Measurements from ENCODE around the gene DNAJC15.

DNA sequence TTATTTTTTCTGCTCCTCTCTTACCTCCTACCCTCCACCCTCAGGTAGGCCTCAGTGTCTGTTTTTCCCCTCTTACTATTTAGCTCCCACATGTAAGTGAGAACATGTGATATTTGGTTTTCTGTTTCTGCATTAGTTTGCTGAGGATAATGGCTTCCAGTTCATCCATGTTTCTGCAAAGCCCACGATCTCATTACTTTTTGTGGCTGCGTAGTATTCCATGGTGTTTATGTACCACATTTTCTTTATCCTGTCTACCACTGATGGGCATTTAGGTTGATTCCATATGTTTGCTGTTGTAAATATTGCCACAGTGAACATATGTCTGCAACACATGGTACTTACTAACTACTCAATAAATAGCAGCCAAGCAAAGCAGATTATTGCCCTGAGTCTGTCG is 56.8 kb downstream of the DNAJC15 start:
- TF ChIP-seq, protein P1, sequence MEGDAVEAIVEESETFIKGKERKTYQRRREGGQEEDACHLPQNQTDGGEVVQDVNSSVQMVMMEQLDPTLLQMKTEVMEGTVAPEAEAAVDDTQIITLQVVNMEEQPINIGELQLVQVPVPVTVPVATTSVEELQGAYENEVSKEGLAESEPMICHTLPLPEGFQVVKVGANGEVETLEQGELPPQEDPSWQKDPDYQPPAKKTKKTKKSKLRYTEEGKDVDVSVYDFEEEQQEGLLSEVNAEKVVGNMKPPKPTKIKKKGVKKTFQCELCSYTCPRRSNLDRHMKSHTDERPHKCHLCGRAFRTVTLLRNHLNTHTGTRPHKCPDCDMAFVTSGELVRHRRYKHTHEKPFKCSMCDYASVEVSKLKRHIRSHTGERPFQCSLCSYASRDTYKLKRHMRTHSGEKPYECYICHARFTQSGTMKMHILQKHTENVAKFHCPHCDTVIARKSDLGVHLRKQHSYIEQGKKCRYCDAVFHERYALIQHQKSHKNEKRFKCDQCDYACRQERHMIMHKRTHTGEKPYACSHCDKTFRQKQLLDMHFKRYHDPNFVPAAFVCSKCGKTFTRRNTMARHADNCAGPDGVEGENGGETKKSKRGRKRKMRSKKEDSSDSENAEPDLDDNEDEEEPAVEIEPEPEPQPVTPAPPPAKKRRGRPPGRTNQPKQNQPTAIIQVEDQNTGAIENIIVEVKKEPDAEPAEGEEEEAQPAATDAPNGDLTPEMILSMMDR (conservative IDR thresholded peaks at IDR 0.05; ENCODE audit: low read depth, low read length) = no peak
- TF ChIP-seq POLR2A (IDR thresholded peaks at IDR 0.05; ENCODE audit: low read depth, low read length) = no peak
- no peak for TF ChIP-seq FOS (IDR thresholded peaks at IDR 0.05; ENCODE audit: low read depth, low read length)
- TF ChIP-seq RFX5 (IDR thresholded peaks at IDR 0.05; ENCODE audit: low read depth, low read length) = no peak
- TF ChIP-seq MAFK (IDR thresholded peaks at IDR 0.05; ENCODE audit: low read depth, low read length) = no peak
- TF ChIP-seq CEBPB (IDR thresholded peaks at IDR 0.05; ENCODE audit: low read depth, low read length) = no peak
- TF ChIP-seq RCOR1 (IDR thresholded peaks at IDR 0.05; ENCODE audit: insufficient replicate concordance, low read length) = no peak
- TF ChIP-seq SMC3 (IDR thresholded peaks at IDR 0.05; ENCODE audit: low read depth, low read length) = no peak
- TF ChIP-seq CHD1 (IDR thresholded peaks at IDR 0.05; ENCODE audit: low read depth, low read length) = no peak
- TF ChIP-seq MXI1 (IDR thresholded peaks at IDR 0.05; ENCODE audit: borderline replicate concordance, low read depth, low read length) = no peak
- TF ChIP-seq NFE2L2 (IDR thresholded peaks at IDR 0.05; ENCODE audit: low read depth, low read length) = no peak
- TF ChIP-seq BHLHE40 (IDR thresholded peaks at IDR 0.05; ENCODE audit: low read depth, low read length) = no peak
- TF ChIP-seq RAD21 (IDR thresholded peaks at IDR 0.05; ENCODE audit: low read length) = no peak
- no peak for TF ChIP-seq MAZ (IDR thresholded peaks at IDR 0.05; ENCODE audit: borderline replicate concordance, low read depth, low read length)
